ENCODE measurements around the gene RREB1.

RREB1 gene

GRCh38 chr6:7238900-7239589, 131.3 kb downstream of the RREB1 start (continued):
- TF ChIP-seq ZFP37 (tag by site-specific recombination; IDR thresholded peaks at IDR 0.05) (no peak), SETDB1 (IDR thresholded peaks at IDR 0.05; ENCODE audit: insufficient read length, low read length) (no peak), BCL11A (tag by site-specific recombination; IDR thresholded peaks at IDR 0.05; ENCODE audit: low read depth) (no peak), CTCF (tag by site-specific recombination; IDR thresholded peaks at IDR 0.05) (no peak), ZNF596 (tag by site-specific recombination; IDR thresholded peaks at IDR 0.05) (no peak), ZNF670 (tag by site-specific recombination; IDR thresholded peaks at IDR 0.05; ENCODE audit: low read depth) (no peak), ZNF529 (tag by site-specific recombination; IDR thresholded peaks at IDR 0.05; ENCODE audit: insufficient replicate concordance) (no peak), ZNF707 (tag by site-specific recombination; IDR thresholded peaks at IDR 0.05) (no peak), ZNF157 (tag by site-specific recombination; IDR thresholded peaks at IDR 0.05) (no peak), ZBTB20 (tag by site-specific recombination; IDR thresholded peaks at IDR 0.05) (no peak; the same call in 1 of the 2 replicates), ZNF747 (tag by site-specific recombination; IDR thresholded peaks at IDR 0.05) (no peak), ZNF26 (tag by site-specific recombination; IDR thresholded peaks at IDR 0.05) (no peak), TSHZ1 (tag by site-specific recombination; IDR thresholded peaks at IDR 0.05; ENCODE audit: borderline replicate concordance) (no peak), ZNF830 (tag by site-specific recombination; IDR thresholded peaks at IDR 0.05; ENCODE audit: low read depth) (no peak), ZNF629 (tag by site-specific recombination; IDR thresholded peaks at IDR 0.05) (no peak), ZIC2 (tag by site-specific recombination; IDR thresholded peaks at IDR 0.05) (peak; percentile 96), ZNF132 (tag by site-specific recombination; IDR thresholded peaks at IDR 0.05; ENCODE audit: borderline replicate concordance) (no peak), ZNF791 (tag by site-specific recombination; IDR thresholded peaks at IDR 0.05) (no peak), KLF1 (tag by site-specific recombination; IDR thresholded peaks at IDR 0.05) (peak; percentile 21; the same call in 1 of the 2 replicates), ZNF169 (tag by site-specific recombination; IDR thresholded peaks at IDR 0.05) (no peak), TRIM28 (IDR thresholded peaks at IDR 0.05; ENCODE audit: borderline replicate concordance, low read length) (no peak), ZNF223 (tag by site-specific recombination; IDR thresholded peaks at IDR 0.05) (no peak), ZNF623 (tag by site-specific recombination; IDR thresholded peaks at IDR 0.05) (no peak), ZNF768 (tag by site-specific recombination; IDR thresholded peaks at IDR 0.05) (no peak), REPIN1 (tag by site-specific recombination; IDR thresholded peaks at IDR 0.05; ENCODE audit: low read depth) (no peak), ZNF10 (tag by site-specific recombination; IDR thresholded peaks at IDR 0.05) (0 out of 2 replicates have a peak, but pooled peaks have one; percentile 39), ZNF785 (tag by site-specific recombination; IDR thresholded peaks at IDR 0.05) (no peak), ZFP3 (tag by site-specific recombination; IDR thresholded peaks at IDR 0.05; ENCODE audit: low read depth) (no peak), ZNF561 (tag by site-specific recombination; IDR thresholded peaks at IDR 0.05; ENCODE audit: borderline replicate concordance) (0 out of 2 replicates have a peak, but pooled peaks have one; percentile 34)
- TF ChIP-seq, protein P1, sequence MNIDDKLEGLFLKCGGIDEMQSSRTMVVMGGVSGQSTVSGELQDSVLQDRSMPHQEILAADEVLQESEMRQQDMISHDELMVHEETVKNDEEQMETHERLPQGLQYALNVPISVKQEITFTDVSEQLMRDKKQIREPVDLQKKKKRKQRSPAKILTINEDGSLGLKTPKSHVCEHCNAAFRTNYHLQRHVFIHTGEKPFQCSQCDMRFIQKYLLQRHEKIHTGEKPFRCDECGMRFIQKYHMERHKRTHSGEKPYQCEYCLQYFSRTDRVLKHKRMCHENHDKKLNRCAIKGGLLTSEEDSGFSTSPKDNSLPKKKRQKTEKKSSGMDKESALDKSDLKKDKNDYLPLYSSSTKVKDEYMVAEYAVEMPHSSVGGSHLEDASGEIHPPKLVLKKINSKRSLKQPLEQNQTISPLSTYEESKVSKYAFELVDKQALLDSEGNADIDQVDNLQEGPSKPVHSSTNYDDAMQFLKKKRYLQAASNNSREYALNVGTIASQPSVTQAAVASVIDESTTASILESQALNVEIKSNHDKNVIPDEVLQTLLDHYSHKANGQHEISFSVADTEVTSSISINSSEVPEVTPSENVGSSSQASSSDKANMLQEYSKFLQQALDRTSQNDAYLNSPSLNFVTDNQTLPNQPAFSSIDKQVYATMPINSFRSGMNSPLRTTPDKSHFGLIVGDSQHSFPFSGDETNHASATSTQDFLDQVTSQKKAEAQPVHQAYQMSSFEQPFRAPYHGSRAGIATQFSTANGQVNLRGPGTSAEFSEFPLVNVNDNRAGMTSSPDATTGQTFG (tag by site-specific recombination; IDR thresholded peaks at IDR 0.05; ENCODE audit: borderline replicate concordance): no peak
- TF ChIP-seq, protein P2, sequence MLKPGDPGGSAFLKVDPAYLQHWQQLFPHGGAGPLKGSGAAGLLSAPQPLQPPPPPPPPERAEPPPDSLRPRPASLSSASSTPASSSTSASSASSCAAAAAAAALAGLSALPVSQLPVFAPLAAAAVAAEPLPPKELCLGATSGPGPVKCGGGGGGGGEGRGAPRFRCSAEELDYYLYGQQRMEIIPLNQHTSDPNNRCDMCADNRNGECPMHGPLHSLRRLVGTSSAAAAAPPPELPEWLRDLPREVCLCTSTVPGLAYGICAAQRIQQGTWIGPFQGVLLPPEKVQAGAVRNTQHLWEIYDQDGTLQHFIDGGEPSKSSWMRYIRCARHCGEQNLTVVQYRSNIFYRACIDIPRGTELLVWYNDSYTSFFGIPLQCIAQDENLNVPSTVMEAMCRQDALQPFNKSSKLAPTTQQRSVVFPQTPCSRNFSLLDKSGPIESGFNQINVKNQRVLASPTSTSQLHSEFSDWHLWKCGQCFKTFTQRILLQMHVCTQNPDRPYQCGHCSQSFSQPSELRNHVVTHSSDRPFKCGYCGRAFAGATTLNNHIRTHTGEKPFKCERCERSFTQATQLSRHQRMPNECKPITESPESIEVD (tag by site-specific recombination; IDR thresholded peaks at IDR 0.05): no peak
